ENCODE data around the gene GALK1.
"Not testable (repeated sequence)": the region's sequence is repeated elsewhere in the genome, so short reads cannot be mapped to it uniquely, and the experiment has no call there.

GALK1 gene

DNA sequence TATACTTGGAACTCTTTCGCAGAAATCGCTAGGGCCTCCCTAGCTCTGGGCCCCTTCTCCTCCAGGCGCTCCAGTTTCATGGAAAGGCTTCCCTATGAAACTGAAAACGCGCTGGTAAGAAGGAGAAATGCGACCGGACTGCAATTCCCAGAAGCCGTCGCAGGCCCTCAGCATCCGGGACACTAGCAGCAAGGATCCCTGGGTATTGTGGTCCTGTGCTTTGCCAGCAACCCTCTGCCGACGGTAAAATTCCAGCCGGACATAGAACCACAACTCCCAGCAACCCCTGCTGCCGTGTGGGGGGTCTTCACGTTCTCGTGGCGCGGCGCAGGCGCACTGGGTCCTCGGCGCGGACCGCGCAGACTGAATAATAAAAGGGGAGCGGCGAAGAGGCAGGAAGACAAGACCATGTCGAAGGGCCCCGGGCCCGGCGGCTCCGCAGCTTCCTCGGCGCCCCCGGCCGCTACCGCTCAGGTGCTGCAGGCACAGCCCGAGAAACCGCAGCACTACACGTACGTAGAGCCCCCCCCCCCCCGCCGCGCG, 19.6 kb upstream of the GALK1 start, which contains the start of gene UNK:
Gene UNK (plus strand): TSS at position 334 of the 543 bp plus-strand sequence. CDS start 75 bp downstream, at position 409.
- peak; percentile 90 to 91 for DNase-seq (ENCODE audit: low read depth in 1 of 2, low spot score in 1 of 2)

DNA sequence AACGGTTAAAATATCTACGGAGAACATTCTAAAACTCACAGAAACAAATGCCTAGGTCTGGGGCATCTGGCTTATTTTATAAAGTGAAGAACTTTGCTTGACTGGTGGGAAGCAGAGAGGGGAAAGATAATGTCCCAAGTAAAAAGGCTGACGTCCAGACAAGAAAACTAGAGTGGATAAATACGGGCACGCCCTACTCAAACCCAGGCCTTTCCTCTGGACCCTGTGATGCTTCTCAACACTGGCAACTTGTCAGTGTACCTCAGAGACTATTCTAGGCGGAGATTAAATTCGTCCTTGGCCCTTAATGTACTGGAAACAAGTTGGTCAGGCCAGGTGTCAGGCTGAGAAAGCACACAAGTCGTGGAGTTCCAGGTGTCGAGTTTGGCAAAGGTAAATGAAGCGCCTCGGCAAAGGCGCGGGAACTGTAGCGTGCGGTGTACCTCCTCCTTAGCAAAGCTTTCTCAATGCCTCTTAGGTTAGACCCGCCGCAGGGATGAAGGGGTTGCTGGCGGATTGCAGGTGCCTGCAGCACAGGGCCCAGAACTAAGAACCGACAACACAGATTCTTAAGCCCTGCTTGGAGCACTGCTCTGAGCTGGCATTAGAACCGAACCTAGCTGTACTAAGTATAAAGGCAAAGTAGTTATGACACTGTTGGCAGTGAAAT, 18.9 kb upstream of the GALK1 start:
- no peak for DNase-seq (ENCODE audit: low read depth in 1 of 2, low spot score in 1 of 2)

DNA sequence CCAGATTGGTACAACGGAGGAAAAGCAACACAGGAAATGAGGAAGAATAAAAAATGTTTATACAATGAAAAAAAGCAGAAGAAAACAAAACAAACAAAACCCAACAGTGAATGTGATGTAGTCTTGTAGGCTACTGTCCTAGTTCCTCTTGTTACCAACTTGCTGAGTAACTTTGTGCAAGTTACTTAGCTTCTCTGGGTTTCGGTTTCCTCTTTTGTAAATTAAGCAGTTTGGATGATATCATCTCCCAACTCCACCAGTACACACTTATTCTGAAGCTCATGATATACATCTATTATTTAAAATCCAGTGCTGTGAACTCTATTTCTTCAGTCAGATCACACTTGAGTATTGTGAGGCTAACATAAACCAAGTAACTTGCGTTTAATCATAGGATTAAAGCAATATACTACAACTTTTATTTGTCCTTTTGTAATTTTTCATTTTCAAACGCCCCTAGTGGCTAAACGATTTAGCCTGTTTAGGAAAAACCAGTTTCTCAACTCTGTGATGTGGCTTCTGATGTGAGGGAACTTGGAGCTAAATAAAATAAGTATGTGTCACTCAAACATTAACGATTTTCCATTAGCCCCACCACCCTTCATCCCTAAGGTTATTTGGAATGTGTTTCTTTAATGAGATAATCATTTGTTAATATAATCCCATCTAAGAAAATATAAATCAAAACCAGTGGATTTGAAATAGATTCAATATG, 18.2 kb upstream of the GALK1 start:
- DNase-seq (ENCODE audit: low read depth in 1 of 2, low spot score in 1 of 2), result no peak

DNA sequence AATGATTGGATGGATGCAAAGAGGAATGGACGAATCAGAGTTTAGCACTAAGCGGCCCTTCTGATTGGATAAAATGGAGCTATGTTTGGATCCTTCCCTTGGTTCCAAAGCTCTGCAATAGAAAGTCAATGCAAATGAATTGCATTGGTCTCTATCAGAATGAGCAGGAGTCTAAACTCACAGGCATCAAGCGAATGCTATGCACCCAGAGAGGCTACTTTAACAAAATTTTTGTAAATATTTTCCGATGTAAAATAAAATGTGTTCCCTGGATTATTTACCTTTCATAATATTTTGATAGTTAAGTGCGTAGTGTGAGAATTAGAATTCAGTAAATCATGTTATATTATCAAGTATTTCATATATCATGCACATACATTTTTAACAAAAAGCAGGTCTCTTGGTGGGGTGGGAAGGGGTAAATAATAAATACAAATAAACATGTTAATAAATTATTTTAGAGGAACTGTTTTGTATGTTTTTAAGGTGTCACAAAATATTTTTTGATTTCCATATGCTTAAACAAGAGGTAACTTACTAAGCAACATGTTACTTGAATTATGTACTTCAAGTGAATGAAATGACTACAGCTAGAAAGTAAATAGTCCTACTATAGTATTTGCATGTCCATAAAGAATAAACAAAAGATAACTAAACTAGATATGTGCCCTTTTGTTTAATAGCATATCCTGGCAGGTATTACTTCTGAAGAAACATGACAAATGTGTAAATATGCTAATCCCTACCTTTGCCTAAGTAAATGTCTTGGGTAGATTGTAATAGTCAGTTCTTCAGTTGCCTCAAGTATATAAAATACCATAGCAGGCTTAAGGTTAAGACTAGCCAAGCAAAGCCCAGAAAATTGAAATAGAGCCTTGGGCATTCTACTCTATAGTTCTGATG, 15.2 kb upstream of the GALK1 start:
- DNase-seq (ENCODE audit: low read depth in 1 of 2, low spot score in 1 of 2), result no peak

DNA sequence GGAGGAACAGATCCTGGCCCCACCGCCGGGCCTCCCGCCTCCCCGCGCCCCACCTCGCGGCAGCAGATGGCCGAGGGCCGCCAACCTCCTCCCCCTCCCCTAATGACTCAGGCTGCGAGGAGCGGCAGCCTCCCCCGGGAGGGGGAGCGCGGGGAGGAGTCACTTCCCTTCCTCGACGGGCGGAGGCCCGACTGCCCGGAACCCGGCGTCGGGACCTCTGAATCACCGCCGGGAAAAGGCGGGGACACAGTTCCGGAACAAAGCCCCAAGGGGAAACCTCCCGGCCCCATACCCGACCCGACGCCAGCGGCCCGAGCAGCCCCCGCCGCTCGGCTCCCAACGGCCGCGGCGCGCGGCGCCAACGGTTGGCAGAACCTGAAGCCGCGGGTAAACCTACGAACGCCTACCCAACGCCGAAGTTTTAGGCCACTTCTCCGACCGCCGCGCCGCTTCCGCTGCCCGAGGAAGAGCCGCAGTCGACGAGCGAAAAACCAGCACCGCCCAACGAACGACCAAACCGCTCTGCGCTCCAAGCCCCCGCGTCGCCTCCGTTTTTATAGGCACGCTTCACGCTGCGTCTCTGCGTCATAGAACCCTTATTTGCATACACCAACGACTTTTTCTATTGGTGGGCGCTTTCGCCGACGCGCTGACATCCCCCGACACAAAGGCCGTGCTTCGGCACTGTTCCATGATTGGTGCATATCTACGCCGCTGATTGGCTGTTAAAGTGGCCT, 14.4 kb upstream of the GALK1 start:
- peak; percentile 88 to 92 for DNase-seq (ENCODE audit: low read depth in 1 of 2, low spot score in 1 of 2)

DNA sequence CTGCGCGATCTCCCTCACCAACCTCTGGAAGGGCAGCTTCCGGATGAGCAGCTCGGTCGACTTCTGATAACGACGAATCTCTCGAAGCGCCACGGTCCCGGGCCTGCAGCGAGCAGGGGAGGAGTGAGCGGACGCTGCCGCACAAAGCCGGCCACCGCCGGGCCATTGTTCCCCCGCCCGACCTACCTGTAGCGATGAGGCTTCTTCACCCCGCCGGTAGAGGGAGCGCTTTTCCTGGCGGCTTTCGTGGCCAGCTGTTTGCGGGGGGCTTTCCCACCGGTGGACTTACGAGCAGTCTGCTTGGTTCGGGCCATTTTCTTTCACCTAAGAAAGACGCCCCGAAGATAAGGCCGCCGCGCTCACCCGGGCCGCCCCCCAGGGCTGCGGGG, 13.9 kb upstream of the GALK1 start:
- DNase-seq (ENCODE audit: low read depth in 1 of 2, low spot score in 1 of 2), result no peak

DNA sequence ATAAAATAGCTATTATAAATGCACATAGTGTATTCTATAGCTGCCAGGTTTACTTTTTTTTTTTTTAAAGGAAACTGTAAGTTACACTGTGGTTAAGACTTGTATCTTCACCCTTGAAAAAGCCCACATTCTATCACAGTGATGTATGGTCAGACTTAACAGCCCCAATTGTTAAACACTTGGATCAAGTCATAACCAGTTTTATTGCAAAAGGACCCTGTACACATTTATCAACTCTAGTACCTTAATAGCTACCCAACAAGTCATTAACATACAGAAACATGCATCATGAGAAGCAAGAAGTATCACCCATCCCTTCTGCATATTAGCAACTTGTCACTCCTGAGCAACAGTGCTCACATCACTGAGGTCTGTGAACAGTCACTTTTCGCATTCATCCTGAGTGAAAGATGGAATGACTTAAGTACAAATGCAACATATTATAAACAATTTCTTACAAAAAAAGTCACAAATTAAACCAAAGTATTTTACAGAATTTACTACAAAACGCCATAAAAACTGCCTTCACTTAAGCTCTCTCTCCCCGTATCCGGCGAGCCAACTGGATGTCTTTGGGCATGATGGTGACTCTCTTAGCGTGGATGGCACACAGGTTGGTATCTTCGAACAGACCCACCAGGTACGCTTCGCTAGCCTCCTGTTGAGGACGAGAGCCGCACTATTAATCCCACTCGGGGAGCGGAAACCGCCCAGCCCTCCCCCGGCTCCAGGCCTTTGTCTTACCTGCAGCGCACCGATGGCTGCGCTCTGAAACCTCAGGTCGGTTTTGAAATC, 13.3 kb upstream of the GALK1 start:
- DNase-seq (ENCODE audit: low read depth in 1 of 2, low spot score in 1 of 2), result not testable (repeated sequence)

DNA sequence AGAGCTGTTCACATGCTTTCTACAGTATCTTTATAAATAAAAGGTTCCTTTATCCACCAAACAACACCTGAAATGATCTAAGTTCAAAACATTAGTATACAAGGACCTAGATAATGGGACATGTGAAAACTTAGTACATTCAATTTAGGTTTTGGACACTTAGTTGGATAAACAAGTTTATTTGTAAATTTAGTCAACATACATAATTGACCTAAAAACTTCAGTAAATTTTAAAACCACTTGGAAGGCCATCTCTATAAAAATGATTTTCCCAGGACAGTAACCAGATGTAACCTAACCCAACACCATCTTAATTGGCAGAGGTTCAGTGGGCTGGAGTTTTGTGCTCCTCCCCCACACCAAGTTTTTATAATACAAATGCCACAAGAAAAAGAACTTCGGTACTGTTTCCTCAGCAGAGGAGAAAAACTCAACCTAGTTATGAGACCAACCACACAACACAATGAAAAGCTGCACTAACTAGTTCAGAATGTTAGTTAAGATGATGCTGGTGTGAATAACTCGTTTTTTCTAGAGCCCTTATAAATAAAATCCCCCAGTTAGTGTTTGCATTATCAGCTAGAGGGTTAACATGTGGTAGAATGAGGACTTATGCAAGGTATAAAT, 12.4 kb upstream of the GALK1 start:
- no peak for DNase-seq (ENCODE audit: low read depth in 1 of 2, low spot score in 1 of 2)

DNA sequence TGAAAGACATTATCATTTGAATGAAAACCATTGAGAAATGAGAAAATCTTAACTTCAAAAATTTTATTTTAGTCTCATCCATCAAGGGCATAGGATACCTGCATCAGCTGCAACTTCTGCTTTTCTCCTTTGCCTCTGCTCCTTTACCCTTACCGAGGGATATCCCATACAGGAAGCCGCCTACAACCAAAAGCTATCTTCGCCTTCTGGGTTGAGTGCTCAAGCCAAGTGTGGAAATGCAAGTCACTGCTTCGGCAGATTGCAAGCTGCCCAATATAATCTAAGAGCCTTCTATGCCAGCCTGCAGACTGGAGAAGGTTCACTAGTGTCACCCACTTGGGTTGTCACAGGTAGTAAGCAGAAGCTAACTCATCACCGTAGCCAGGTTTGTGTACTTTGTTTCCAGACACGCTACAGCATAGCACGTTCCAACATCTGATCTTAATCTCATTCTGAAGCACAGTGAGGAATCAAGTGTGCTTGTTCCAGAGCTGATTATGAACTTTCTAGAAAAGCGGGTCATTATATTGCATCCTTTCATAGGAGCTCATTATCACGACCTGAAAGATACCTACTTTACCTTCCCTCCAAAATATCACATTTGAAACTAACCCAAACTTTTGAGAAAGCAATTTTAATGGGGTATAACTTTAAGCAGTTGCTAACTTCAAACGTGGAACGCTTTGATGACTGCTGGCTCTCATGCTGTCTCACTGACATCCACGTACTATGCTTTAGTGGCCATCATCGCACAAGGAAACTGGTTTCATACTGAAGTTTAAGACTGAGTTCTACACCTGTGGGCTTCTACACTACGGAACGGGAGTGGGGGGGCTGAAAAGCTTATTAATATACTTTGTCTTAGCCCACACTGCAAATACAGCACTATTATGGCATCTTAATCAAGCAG, 11.6 kb upstream of the GALK1 start:
- no peak for DNase-seq (ENCODE audit: low read depth in 1 of 2, low spot score in 1 of 2)

DNA sequence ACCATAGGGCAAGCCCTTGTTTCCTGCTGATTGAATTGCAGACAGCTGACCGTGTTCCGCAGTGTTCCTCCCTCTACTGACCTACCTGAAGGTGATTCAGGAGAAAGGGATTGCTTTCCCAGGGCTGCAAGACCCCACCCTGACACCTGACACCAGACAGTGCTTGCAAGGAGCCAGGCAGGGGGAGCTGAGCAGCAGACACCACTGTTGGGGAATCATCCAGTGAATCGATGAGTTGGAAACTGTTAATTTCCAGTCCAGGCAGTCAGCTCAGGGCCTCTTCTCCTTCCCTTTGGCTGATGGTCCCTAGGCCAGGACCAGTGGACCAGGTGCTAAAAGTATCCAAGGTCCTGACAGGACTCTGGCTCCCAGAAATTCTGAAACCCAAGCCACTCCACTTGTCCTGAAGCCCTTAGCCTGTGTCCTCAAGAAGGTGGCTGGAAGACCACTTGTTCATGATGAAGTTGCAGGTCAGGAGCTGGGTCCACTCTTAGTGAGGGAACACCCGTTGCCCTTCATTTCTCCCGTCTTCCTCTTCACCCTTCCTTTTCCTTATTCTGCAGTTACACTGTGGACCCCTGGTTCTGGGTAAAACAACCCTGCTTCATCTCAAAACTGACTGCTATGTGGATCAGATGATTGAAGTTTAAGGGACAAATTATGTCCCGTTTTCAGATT, 10.1 kb upstream of the GALK1 start:
- DNase-seq (ENCODE audit: low read depth in 1 of 2, low spot score in 1 of 2), result no peak

DNA sequence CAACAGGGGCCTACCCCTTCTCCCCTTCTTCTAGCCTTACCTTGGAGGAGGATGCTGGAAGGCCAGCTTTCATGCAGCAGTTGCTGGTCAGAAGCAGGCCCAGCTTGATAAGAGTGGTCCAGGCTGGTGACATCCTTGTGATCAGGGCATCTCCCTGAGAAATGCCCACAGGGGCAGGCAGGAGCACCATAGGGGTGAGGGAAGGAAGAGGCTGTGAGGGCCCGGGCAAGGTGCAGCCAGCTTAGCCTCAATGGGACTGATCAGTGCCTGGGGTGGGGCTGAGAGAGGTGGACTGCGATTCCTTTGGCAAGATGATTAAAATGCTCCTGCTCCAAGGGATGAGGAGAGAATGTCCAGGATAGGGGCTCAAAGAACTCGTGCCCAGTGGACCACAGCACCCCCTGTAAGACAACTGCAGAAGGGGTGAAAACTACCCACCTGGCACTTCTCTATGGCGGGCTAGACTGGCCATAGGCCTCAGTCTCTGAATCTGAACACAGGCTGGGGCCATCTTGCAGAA, 9.5 kb upstream of the GALK1 start:
- DNase-seq (ENCODE audit: low read depth in 1 of 2, low spot score in 1 of 2), result no peak

DNA sequence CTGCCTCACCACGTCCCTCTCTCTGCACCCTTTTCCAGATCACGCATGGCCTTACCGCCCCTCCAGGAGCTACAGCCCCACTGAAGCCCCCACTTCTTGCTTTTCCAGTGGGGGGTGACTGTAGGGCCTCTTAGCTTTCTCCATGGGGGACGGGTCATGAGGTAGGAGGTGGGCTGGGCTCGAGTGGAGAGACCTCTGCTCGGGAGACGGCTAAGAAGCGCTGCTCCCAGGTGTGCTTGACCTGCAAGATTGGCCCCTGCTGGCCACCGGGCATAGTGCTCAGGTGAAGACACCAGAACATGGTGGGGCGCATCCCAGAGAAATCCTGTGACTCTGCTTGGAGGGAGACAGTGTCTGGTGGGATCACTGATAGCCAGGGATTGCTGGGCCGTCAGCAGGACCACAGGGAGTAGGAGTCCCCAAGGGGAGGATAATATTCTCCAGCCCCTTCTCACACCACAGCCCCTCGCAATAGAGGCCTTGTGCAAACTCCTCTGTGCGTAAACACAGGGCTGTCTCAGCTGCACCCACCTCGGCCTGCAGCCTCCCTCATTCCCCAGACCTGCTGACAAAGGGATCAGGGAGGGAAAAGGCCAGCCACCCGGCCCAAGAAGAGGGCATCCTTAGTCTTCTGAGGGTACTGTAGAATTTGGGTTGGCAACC, 8.9 kb upstream of the GALK1 start:
- DNase-seq (ENCODE audit: low read depth in 1 of 2, low spot score in 1 of 2), result no peak

DNA sequence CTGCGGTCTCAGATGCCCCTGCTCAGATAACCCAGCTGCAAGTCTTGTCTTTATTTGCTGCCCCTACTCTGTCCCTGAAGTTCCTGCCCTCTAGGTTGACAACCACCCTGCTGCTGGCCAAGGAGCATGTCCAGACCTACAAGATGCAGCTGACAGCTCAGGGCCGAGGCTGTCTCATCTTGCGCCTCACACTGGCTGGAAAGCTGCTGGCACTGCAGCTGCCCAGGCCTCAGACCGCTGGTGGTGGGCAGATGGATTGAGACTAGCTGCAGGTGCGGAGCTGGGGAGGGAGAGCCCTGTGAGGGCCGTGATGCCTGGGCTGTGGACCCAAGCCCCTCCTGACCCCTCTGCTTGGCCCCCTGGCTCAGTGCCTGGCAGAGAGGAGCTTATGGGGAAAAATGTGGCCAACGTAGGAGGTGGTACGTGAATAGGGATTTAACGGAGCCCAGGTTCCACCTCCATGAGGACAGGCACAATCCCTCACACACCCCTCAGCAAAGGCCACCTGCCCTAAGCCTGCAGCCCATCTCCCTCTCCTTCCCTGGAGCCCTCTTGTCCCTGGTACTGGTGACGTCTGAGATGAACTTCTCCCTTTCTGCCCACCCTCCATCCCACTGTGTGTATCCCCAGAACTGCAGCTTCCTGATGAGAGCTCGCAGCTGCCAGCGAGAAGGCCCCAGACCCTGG, 8.3 kb upstream of the GALK1 start:
- no peak for DNase-seq (ENCODE audit: low read depth in 1 of 2, low spot score in 1 of 2)

DNA sequence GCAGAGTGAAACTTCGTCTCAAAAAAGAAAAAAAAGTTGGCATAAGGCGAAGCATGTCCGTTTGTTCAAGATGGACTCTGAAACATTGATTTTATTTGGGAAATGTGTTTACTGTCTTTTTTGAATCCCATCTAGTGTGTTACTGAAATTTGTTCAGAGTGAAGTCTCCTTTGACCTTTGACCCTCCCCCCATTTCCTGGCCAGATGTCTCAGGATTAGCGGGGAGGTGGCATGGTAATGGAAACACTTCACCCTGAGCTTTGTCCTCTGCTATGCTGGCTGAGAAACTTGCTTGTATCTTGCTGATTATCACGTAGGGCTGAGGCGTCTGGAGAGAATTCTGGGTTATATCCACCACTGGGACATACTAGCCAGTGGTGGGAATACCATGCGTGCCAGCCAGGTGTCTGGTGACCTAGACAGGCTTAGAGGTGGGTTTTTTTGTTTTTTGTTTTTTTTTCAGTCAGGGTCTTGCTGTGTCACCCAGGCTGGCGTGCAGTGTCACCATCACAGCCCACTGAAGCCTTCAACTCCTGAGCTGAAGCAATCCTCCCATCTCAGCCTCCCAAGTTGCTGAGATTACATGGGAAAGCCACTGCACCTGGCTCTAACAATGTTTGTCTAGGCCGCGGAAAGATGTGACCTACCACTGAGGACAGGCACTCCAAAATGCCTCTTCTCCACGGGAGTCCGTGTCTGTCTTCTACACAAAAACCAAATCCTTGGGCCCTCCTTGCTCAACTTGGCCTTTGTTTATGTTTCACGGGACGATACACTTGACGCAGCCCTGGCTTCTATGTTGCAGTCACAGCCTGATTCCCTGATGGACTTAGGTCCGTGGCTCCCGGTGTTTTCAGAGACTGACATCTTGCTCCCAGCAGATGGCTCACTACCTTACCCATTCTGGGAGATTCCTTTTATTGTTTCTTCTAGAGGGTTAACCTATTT, 6.6 kb upstream of the GALK1 start:
- no peak for DNase-seq (ENCODE audit: low read depth in 1 of 2, low spot score in 1 of 2)

DNA sequence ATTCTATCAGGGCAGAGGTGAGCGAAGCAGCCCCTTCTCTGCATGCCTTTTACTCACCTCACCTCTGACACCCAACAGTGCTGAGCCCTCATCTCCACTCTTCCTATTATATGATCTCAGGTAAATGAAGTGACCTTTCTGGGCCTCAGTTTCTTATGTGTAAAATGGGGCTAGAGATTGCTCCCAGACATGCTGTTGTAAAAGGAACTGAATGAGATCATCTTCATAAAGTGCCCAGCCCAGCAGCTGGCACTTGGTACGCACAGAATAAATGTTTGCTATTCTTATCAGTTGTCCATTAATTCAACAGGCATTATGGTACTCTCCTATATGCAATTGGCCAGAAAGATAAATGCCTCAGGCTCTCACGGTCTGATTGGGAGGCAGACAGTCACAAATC, 4.5 kb upstream of the GALK1 start:
- no peak for DNase-seq (ENCODE audit: low read depth in 1 of 2, low spot score in 1 of 2)

DNA sequence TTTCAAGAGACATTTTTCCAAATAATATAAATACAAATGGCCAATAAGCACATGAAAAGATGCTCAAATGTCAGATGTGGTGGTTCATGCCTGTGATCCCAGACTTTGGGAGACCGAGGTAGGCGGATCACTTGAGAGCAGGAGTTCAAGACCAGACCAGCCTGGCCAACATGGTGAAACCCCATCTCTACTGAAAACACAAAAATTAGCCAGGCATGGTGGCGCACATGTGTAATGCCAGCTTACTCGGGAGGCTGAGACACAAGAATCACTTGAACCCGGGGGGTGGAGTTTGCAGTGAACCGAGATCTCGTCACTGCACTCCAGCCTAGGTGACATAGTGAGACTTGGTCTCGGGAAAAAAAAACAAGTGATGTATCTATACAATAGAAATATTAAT, 2.9 kb upstream of the GALK1 start:
- DNase-seq (ENCODE audit: low read depth in 1 of 2, low spot score in 1 of 2), result no peak
